SIG-M5 treated with dmso at 0.1 percent for 504 hours (cell line): ENCODE data around the gene ZFYVE28.
"Not testable (repeated sequence)": the region's sequence is repeated elsewhere in the genome, so short reads cannot be mapped to it uniquely, and the experiment has no call there.

Experiments used
- DNase-seq: peaks from one replicate; lab custom pipeline; 2025; ENCODE audit not compliant: unreplicated experiment; lab: John Stamatoyannopoulos, UW

Gene ZFYVE28

DNA sequence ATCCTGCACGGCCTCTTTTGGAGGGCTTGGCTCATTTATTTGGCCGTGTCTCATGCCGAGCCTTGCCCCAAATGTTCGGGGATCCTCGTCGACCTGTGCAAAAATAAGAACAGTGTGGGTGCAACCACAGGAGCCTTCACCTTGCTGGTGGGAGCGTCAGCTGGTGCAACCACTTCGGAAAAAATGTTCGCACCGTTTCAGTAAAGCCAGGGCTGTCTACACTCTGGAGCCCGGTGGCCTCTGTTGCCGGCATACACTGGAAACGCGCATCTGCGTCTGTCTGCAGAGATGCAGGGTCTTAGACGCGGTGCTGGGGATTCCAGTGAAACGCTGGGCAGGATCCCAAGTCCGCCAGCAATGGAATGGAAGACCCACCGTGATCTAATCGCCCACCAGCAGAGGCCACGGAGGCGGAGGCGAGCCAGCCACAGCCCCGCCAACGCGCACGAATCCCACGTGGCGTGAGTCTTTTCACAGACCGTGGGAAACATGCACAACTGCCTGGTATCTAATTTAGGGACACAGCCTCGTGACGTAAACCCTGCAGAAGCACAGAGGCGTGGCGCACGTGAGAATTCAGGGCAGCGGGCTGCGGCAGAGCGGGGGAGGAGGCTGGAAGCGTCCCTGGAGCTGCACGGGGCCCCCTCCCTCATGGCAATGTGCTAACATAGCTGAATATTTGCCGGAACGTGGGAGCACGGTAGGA lies 142.7 kb downstream of the ZFYVE28 start:
- DNase-seq: no peak

DNA sequence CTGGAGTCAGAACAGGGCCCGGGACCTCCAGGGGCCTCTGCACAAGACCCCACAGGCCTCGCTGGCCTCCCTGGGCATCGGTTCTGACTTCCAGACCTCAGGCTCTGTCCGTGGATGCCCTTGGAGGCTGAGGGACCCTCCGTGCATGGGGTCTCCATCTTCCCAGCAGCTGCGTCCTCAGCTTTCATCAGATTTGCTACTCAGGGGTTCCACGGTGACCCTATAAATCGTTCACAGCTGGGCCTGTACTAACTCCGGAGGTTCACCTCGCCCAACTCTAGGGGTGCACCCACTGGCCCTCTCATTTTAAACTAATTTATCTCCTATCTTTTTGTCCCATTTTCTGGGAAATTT lies 143.4 kb downstream of the ZFYVE28 start:
- not testable (repeated sequence) for DNase-seq

DNA sequence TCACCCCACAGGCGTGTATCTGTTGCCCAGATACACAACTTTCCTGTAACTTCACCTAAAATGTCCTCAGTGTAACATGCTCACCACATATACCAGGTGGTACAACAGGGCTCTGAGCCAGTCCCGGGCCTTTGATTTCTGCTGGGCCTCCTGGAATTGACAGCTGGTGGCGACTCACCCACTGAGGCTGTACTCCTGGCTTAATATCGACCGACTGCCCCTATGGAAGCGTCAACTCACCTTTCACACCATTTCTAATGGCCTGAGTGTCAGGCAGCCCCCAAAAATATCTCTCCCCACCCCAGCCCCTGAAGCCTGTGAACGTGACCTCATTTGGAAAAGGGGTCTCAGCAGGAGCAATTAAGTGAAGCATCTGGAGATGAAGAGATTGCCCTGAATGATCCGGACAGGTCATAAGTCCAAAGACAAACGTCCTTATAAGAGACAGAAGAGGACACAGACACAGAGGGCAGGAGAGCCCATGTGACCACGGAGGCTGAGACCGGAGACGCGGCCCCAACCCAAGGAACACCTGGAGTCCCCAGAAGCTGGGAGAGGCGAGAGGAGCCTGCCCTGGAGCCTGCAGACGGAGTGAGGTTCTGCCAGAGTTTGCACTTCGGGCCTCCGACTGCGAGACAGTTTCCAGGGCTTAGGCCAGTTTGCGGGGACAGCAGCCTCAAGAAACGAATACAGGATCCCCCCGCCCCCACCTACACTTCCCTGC lies 144.0 kb downstream of the ZFYVE28 start:
- no peak for DNase-seq

DNA sequence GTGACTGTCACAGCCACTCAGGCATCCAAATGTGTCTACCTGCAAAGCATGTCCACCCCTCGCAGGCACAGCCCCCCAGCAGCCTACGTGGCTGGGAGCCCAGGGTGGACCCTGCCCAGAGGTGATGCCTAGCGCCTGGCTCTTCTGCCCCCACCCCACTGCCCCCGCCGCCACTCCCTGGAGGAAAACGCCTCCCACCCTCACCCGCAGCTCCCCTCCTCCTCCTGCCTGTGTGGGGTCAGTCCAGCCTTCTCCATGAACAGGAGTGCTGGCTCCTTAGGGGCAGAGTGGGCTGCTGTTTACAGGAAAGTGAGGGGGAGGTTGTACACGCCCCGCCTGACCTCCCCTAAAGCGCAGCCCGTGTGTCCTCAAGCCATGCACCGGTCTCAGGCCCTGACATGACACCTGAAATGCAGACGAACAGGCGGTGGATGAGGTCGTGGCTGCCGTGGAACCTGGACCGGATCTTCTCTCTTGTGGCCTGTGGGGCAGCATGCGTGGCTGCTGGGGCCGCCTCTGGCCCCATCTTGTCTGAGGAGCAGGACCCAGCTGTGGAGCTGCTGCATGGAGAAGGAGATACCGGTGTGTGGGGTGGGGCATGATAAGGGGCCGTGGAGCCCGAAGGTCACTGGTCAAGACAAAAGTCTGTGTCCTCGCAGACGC lies 144.7 kb downstream of the ZFYVE28 start:
- no peak for DNase-seq

- no peak for DNase-seq
Observed at GRCh38 chr4:2273221-2273620, 145.2 kb downstream of the ZFYVE28 start.

- DNase-seq: no peak
Observed at GRCh38 chr4:2272828-2273120, 145.7 kb downstream of the ZFYVE28 start.

DNA sequence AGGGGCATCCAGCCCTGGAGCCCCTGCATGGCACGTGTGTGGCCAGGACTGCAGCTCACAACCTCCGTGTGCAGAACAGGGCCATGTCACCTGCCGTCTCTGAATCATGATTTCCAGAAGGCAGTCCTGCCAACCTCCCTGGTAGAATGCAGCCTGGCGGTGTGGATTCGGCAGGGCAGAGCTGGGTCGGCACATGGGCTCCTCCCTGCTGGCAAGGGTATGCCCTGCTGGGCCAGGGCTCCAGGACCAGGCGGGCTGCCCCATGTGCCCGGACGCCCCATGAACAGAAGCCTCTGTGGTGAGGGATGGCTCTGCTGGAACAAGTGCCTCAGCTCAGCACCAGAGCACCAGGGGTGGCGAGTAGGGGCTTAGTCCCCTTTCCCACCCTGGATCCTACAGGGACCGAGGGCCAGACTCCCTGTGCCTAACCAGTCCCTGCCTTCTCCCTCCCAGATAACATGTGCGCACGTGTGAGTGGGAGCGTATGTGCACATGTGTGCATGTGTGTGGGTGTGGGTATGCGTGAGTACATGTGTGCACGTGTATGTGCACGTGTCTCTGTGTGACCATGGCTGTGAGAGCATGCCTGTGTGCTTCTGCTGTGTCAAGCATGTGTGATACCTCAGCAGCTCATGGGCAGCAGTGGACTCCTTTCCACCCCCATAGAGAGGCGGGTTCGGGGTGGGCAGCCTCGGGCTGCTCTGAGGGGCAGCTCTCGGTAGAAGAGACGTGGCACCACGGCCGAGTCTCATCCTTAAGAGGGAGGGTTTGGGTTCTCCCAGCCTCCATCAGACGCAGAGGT lies 146.2 kb downstream of the ZFYVE28 start:
- no peak for DNase-seq

GRCh38 chr4:2271279-2272025 lies 147.0 kb downstream of the ZFYVE28 start:
- DNase-seq: no peak

DNA sequence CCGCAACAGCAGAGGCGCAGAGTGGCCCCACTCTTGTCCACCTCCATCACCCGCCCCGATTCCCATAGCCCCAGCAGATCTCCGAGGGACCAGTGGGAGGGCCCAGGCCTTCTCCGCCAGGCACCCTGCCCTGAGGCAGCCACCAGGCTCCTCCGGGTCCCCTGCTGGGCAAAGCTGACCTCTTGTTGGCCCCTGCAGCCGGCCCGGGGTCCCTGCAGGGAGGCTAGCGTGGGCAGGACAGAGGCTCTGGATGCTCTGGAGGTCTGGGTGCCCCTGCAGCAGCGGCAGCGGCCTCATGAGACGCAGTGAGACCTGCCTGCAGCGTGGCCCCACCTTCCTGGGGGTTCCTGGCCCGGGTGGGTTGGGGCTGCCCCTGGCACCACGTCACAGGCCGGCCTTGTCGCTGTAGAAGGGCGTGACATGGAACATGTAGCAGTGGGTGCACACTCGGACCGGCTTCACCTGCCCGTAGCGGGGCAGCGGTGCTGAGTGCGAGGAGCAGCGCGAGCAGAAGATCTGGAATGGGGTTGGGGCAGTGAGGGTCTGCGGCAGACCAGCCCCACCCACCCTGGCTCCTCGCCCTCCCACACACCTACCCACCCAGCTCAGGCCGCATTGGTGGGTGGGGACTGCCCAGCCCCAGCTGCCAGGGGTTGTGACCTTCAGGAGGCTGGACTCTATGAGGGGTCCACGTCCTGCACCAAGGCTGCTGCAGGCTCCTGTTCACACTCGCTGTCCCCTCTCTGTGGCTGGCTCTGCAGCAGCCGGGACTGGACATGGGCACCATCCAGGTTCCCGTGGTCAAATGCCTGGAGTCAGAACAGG lies 147.9 kb downstream of the ZFYVE28 start:
- DNase-seq: no peak

GRCh38 chr4:2269618-2270163 lies 148.8 kb downstream of the ZFYVE28 start:
- no peak for DNase-seq

DNA sequence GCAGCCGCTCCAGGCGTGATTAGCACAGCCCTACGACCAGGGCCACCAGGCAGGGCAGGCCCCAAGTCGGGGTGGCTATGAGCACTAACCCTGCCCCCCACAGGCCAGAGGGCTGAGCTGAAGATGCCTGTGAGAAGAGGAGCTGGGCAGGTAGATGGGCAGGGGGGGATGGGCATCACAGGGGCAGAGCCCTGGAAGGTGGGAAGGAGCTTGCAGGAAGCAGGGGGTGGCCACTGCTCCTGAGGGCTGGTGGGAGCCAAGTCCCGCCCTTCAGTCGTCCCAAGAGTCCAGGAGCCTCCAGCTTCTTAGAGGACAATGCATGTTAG lies 149.3 kb downstream of the ZFYVE28 start:
- DNase-seq: no peak

- DNase-seq: no peak
Observed at GRCh38 chr4:2268357-2269205, 149.9 kb downstream of the ZFYVE28 start.

- DNase-seq: no peak
Observed at GRCh38 chr4:2267841-2268240, 150.6 kb downstream of the ZFYVE28 start.

GRCh38 chr4:2267320-2267811 lies 151.1 kb downstream of the ZFYVE28 start:
- no peak for DNase-seq

DNA sequence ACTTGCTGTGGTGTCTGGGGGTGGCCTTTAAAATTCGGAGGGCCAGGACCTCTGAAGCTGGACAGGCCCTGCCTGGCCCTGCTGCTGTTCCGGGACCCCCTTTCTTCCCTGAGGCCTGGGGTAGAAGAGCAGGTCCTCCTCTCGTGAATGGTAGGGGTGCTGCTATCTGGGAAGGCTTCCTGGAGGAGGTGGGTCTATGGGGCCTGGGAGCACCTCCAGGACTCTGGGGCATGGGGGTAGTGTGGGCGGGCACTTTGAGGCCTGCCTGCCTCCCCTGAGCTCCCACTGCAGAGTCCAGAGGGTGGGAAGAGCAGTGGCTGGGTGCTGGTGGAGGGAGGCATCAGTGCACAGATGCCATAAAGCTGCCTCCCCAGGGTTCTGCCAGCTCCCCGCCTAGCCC lies 151.6 kb downstream of the ZFYVE28 start:
- DNase-seq: no peak

GRCh38 chr4:2266181-2266580 lies 152.3 kb downstream of the ZFYVE28 start:
- DNase-seq: no peak

- DNase-seq: no peak
Observed at GRCh38 chr4:2265113-2266110, 153.0 kb downstream of the ZFYVE28 start.
